HG02610 (cell line): ENCODE measurements around the gene IGF2BP3.

Source experiments
- ATAC-seq: cut with Tn5 transposase; IDR thresholded peaks from one replicate; pipeline ENCODE4 v1.9.1; 2021; ENCODE audit warnings: mild to moderate bottlenecking, moderate library complexity; ENCODE audit not compliant: unreplicated experiment

IGF2BP3 gene

DNA sequence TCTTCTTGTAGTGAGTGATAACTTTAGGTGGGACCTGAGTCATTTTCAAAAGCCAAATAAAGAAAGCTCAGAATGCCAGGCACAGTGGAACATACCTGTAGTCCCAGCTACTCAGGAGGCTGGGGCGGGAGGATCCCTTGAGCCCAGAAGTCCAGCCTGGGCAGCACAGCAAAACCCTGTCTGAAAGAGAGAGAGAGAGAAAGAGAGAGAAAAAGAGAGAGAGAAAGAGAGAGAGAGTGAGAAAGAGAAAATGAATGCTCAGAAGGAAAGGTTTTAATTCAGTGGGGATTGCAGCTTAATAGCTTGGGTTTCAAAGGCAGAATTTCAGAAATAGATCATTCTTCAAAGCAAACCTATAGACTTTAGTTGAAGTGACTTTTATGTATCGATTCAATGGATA is 198.0 kb downstream of the IGF2BP3 start:
- no peak for ATAC-seq

DNA sequence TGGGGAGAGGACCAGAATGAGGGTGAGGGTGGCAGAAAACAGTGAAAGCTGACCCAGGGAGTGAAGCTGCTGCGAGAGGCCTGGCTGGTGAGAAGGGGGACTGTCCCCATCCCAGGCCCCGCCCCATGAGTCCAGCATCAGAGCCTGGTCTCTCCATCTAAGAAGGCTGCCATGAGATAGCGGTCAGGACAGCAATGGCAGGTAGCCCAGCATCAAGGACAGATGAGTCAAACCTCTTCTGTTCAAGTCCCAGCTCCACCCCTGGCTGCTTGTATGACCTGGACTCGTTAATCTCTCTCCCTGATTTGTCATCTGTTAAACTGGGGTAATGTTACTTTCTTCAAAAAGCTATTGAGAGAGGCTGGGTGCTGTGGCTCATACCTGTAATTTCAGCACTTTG is 201.5 kb downstream of the IGF2BP3 start:
- no peak for ATAC-seq

DNA sequence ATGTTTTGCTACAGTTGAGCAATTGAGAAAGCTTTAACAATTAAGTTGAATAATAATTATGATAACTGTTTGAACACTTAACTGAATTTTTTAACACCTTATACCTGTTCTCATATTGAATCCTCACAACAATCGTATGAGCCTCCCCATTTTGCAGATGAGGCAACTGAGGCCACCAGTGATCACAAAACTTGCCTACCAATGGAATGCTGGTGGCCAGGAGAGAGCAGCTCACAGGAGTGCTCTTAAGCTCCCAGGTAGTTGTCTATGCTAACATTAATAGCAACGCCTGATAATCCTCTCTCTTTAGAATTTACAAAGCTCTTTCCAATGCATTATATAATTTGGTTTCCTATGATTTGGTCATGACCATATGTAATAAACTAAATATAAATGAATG is 202.1 kb downstream of the IGF2BP3 start:
- ATAC-seq: no peak

DNA sequence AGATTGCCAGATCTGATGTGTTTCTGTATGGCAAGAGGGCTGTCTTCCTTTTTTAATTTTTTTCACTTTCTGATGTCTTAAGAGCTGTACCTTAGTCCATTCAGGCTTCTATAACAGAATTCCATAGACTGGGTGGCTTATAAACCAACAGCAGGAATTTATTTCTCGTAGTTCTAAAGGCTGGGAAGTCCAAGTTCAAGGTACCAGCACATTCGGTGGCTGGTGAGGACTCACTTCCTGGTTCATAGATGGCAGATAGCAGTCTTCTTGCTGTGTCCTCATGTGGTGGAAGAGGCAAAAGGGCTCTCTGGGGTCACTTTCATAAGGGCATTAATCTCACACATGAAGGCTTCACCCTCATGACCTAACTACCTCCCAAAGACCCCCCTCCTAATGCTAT is 202.9 kb downstream of the IGF2BP3 start:
- ATAC-seq: no peak

DNA sequence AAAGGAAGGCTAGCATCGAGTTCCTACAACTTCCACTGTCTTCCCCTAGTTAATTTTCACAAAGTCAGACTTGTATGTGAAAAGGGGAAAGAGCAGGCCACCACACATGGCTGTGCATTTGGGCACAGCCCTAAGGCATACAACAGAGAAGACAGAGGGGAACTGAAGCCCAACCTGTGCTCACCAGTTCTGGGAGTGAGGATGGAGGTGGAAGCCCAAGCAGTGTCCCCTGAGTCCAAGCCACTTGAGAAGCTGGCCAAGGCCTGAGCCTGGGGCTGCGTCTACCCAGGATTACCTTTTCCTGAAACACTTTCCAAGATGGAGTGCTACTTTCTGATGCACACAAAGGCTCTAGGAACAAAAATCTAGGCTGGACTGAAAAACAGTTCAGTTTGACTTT is 203.4 kb downstream of the IGF2BP3 start:
- no peak for ATAC-seq

DNA sequence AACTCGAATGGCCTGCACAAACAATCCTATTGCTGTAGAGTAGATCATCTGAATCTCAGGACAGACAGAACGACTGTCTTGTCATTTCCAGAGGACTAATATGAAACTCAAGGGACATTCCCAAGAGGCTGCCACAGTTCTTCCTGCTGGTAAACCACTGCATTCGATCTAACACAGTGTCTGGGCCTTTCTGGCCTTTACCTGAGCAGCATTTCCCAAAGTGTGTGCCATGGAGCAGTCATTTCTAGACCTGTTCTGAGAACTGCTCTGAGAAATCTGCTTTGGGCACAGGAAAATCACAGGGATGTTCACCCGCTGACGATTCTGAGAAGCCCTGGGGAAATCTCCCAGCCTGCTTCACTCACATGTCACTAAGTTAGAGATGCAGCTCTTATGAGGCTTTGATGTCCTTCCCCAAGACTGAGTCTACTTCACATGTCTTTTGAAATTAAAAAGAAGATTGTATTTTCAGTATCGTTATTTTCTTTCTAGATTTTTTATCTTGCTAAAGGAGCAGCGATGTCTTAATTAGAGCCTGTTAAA is 205.3 kb downstream of the IGF2BP3 start:
- peak; percentile 90 for ATAC-seq

DNA sequence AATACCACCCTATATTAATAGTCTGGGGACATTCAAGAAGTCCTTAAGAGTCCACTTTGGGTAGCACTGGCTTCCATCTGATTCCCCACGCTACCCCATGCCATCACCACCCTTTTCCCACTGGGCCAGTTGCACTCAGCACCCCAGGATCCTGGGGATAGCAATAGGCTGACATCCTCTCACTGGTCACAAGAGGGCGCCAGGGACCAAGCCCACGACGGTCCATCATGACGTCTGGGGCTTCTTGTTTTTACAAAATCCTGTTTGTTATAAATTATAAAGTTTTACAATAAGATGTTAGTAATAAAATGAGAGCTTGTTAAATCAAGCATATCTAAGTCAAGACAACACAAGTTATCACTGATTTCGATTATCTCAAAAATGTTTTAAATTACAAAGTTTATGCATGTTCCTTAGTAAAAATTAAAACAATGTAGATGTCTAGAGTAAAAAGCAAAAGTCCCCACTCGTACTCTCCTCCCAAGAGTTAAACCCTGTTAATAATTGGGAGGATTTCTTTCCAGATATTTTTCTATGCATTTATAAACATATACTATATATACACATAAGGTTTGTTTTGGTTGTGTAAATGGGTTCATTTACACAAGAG is 208.3 kb downstream of the IGF2BP3 start:
- ATAC-seq: peak; percentile 46

DNA sequence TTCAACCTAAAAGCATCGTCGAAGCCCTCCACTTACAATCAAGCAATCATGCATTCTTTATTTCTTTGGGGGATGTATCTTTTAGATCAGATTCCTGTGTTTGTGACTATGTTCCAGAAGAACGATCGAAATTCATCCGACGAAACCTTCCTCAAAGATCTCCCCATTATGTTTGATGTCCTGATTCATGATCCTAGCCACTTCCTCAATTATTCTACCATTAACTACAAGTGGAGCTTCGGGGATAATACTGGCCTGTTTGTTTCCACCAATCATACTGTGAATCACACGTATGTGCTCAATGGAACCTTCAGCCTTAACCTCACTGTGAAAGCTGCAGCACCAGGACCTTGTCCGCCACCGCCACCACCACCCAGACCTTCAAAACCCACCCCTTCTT is 209.9 kb downstream of the IGF2BP3 start:
- ATAC-seq: no peak
